ENCODE measurements around the gene RPA3.
A peak's percentile ranks its signal among the peaks of the same experiment; 100 is the strongest.

RPA3 gene

GRCh38 chr7:7718492-7718891, at the start of gene RPA3:
RPA3 (minus strand) TSS chr7:7718607; CDS start chr7:7640418, 78,189 bp downstream.
- no peak for DNase-seq

GRCh38 chr7:7766671-7767070, 48.3 kb upstream of the RPA3 start:
- DNase-seq: no peak

GRCh38 chr7:7765422-7765821, 47.0 kb upstream of the RPA3 start:
- no peak for DNase-seq

- DNase-seq: peak; percentile 64
Observed at GRCh38 chr7:7764520-7765396, 46.4 kb upstream of the RPA3 start.

- DNase-seq: no peak
Observed at GRCh38 chr7:7761974-7762779, 43.8 kb upstream of the RPA3 start.

GRCh38 chr7:7761340-7761973, 43.0 kb upstream of the RPA3 start:
- peak; percentile 50 for DNase-seq

- DNase-seq: no peak
Observed at GRCh38 chr7:7757576-7757975, 39.2 kb upstream of the RPA3 start.

- no peak for DNase-seq
Observed at GRCh38 chr7:7756577-7756976, 38.2 kb upstream of the RPA3 start.

GRCh38 chr7:7751243-7752092, 33.1 kb upstream of the RPA3 start:
- no peak for DNase-seq

GRCh38 chr7:7750571-7751242, 32.3 kb upstream of the RPA3 start:
- DNase-seq: no peak

GRCh38 chr7:7746458-7746857, 28.1 kb upstream of the RPA3 start:
- DNase-seq: no peak

GRCh38 chr7:7745966-7746365, 27.6 kb upstream of the RPA3 start:
- DNase-seq: no peak

- DNase-seq: no peak
Observed at GRCh38 chr7:7745258-7745657, 26.9 kb upstream of the RPA3 start.

- no peak for DNase-seq
Observed at GRCh38 chr7:7742223-7742622, 23.8 kb upstream of the RPA3 start.

GRCh38 chr7:7740037-7740355, 21.6 kb upstream of the RPA3 start:
- no peak for DNase-seq

GRCh38 chr7:7739204-7740036, 21.0 kb upstream of the RPA3 start:
- no peak for DNase-seq

- no peak for DNase-seq
Observed at GRCh38 chr7:7738622-7739021, 20.2 kb upstream of the RPA3 start.

- DNase-seq: no peak
Observed at GRCh38 chr7:7738177-7738576, 19.8 kb upstream of the RPA3 start.

- DNase-seq: no peak
Observed at GRCh38 chr7:7737674-7738073, 19.3 kb upstream of the RPA3 start.

- no peak for DNase-seq
Observed at GRCh38 chr7:7736671-7737070, 18.3 kb upstream of the RPA3 start.

GRCh38 chr7:7732621-7733281, 14.3 kb upstream of the RPA3 start:
- DNase-seq: no peak
